NOMO-1 treated with DMSO at 0.1 percent for 48 hours (cell line): ENCODE results near the gene MS4A4A.

Experiments used
- DNase-seq: peaks from one replicate; lab custom pipeline; 2025; ENCODE audit not compliant: unreplicated experiment; lab: John Stamatoyannopoulos, UW

The MS4A4A gene

GRCh38 chr11:60347084-60347797 is 66.8 kb downstream of the MS4A4A start:
- no peak for DNase-seq

DNA sequence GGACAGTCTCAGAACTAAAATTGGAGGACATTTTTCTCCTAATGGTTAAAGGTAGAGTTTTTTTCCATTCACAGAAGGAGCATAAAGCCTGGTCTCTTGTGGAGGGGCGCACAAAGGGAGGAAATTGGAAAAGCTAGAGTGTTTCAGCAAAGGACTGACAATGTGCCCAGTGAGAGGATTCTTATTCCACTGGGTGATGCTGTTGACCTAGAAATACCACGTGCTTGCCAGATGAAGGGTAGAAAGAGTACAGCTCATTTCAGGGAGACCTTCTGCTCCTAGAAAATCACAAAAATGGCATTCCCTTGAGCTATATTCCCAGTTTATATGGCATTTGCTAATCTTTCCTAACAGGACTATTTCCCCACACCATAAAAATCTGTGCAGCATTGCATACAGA is 67.7 kb downstream of the MS4A4A start:
- peak; percentile 17 for DNase-seq

DNA sequence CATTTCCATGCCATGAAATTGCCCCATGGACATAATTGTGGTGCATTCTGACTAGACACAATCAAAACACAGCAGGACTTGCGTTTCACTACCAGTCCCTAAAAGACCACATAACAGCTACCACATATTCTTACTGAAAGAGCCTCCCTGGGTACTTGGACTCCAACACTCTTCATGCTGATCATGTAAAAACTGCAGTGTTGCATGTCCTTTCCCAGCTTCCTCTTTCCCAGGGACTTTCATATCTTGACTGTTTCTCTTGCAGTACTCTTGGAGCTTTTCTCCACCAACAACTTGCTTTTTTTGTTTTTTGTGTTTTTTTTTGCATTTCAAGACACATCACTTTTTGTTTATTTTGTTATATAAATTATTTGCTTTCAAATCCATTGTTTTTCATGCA is 69.5 kb downstream of the MS4A4A start:
- DNase-seq, result peak; percentile 45

DNA sequence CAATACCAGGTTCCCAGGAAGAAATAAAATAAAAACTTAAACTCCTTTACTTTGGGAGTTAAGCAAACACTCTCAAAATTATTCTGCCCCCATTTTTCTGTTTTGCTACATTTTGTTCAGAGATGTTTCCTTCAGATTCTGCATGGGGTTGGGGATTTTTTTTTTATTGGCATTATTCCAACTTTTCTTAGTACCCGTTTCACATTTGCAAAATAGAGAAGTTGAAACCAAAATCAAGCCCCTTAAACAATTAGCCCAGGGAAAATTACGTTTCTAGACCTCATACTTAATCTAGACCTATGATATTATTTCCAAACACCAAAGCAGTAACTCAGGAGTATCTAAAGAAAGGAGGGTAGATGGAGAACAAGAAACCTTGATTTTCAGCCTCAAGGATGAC is 77.3 kb downstream of the MS4A4A start:
- DNase-seq, result peak; percentile 69
